HepG2 (cell line): ENCODE data around the gene SRCIN1. TPM values are rescaled to one million over a fixed set of nuclear protein-coding genes. Genes with fewer than 3 reads are reported as not detected.

Experiments
- ATAC-seq: fragments of 200-7000 bp; cut with Tn5 transposase; 3 replicates; pipeline ENCODE4 v1.9.1; 2020; ENCODE audit warnings: mild to moderate bottlenecking, moderate library complexity
- BruUV-seq: library from RNA; stranded (reverse); fragments of 400-500 nt; replicated peaks from 2 replicates; lab custom pipeline; 2021; lab: Mats Ljungman, UMichigan
- CTCF ChIA-PET: fragments of 300-600 bp; formaldehyde crosslinking; extraction: SDS; loops from one replicate; lab custom pipeline; 2021; ENCODE audit warnings: low total read pairs, inconsistent platforms, low intra/inter-chr PET ratio; lab: Yijun Ruan, JAX
- POLR2A ChIA-PET: fragments of 350-600 bp; sonication (Branson Sonifier 250); formaldehyde crosslinking; loops from one replicate; lab custom pipeline; 2020; ENCODE audit warnings: antibody characterized with exemption, inconsistent platforms; lab: Yijun Ruan, JAX
- DNase-seq: peaks from one replicate; pipeline ENCODE4 v3.0.0-alpha.2; 2015; ENCODE audit warnings: low spot score
- FAIRE-seq: peaks from 3 replicates; lab custom pipeline; 2011; peaks lifted over from hg19 to GRCh38; lab: Jason Lieb, UNC
- H2AFZ ChIP-seq: one replicate; pipeline ENCODE4 v1.6.1; 2011; ENCODE audit warnings: low read length, inconsistent platforms
- H3K27ac ChIP-seq: fragments of 300-600 bp; 3 replicates; pipeline ENCODE4 v1.8.0; 2011; ENCODE audit warnings: mixed run types, mild to moderate bottlenecking, mixed read lengths, low read length, inconsistent platforms; ENCODE audit not compliant: insufficient read depth; ENCODE audit errors: extremely low read length
- H3K27me3 ChIP-seq, 2 experiments: fragments of 200-600 bp in 1 of 2; 2 replicates in 1 of 2; 3 replicates in 1 of 2; pipeline versions ENCODE4 v1.6.0 to v1.8.0; 2011; ENCODE audit warnings: low read length in 2 of 2, mild to moderate bottlenecking in 2 of 2, moderate library complexity in 2 of 2, inconsistent platforms in 1 of 2; ENCODE audit not compliant: insufficient read depth in 2 of 2, control insufficient read depth in 1 of 2
- H3K36me3 ChIP-seq, 2 experiments: fragments of 200-600 bp in 1 of 2; replicated peaks in 1 of 2; 2 replicates in 1 of 2; 3 replicates in 1 of 2; pipeline versions ENCODE4 v1.5.1 to v1.8.0; 2011; ENCODE audit warnings: low read length in 2 of 2, inconsistent platforms in 1 of 2; ENCODE audit not compliant: insufficient read depth in 2 of 2, control insufficient read depth in 1 of 2
- H3K4me1 ChIP-seq: 2 replicates; pipeline ENCODE4 v1.5.1; 2012; ENCODE audit warnings: low read length, inconsistent platforms; ENCODE audit not compliant: insufficient read depth
- H3K4me2 ChIP-seq: 2 replicates; pipeline ENCODE4 v1.6.0; 2011; ENCODE audit warnings: low read depth, low read length, inconsistent platforms
- H3K4me3 ChIP-seq, 3 experiments: fragments of 200-600 bp in 1 of 3; sonication (generic), shearing (Covaris generic) in 1 of 3; replicated peaks in 1 of 3; 2 replicates each; pipeline ENCODE4 v1.5.1; 2011 to 2016; ENCODE audit warnings: low read length in 3 of 3, inconsistent platforms in 2 of 3, low read depth in 2 of 3, mild to moderate bottlenecking in 2 of 3, control low read depth in 1 of 3, mixed read lengths in 1 of 3; ENCODE audit not compliant: insufficient read depth in 1 of 3
- H3K79me2 ChIP-seq: one replicate; pipeline ENCODE4 v1.6.1; 2011; ENCODE audit warnings: low read length, inconsistent platforms; ENCODE audit not compliant: insufficient read depth
- H3K9ac ChIP-seq: 2 replicates; pipeline ENCODE4 v1.6.0; 2011; ENCODE audit warnings: mild to moderate bottlenecking, low read depth, low read length, inconsistent platforms; ENCODE audit not compliant: insufficient read depth
- H3K9me3 ChIP-seq: 2 replicates; pipeline ENCODE4 v1.5.1; 2012; ENCODE audit warnings: mild to moderate bottlenecking, low read length
- H4K20me1 ChIP-seq: 2 replicates; pipeline ENCODE4 v1.6.0; 2011; ENCODE audit warnings: inconsistent platforms, mild to moderate bottlenecking, low read length, moderate library complexity; ENCODE audit not compliant: insufficient read depth
- ARNT ChIP-seq: fragments of 450-650 bp; IDR thresholded peaks from 2 replicates; pipeline ENCODE4 v1.6.1; 2017
- CENPX ChIP-seq: sonication (generic); formaldehyde crosslinking; IDR thresholded peaks from 2 replicates; pipeline ENCODE4 v1.9.0; 2021; ENCODE audit warnings: mild to moderate bottlenecking, missing genetic modification reagents, moderate library complexity
- GATA4 ChIP-seq: sonication (generic); IDR thresholded peaks from 2 replicates; pipeline ENCODE4 v1.6.1; 2016; ENCODE audit warnings: antibody characterized with exemption, low read depth, borderline replicate concordance
- TP53 ChIP-seq: sonication (generic); formaldehyde crosslinking; conservative IDR thresholded peaks from 2 replicates; pipeline ENCODE4 v1.4.0; 2020; ENCODE audit warnings: missing genetic modification reagents
- U2AF2 ChIP-seq: fragments of 200-400 bp; formaldehyde crosslinking; IDR thresholded peaks from 2 replicates; pipeline ENCODE4 v1.6.1; 2017; ENCODE audit warnings: low read depth, mild to moderate bottlenecking, low read length
- ZNF546 ChIP-seq: sonication (generic); formaldehyde crosslinking; conservative IDR thresholded peaks from 2 replicates; pipeline ENCODE4 v1.8.1; 2023; ENCODE audit warnings: mild to moderate bottlenecking, missing genetic modification reagents
- ZNF589 ChIP-seq: sonication (generic); formaldehyde crosslinking; conservative IDR thresholded peaks from 2 replicates; pipeline ENCODE4 v1.8.0; 2022; ENCODE audit warnings: mild to moderate bottlenecking, moderate library complexity, missing genetic modification reagents
- ZSCAN21 ChIP-seq: sonication (generic); formaldehyde crosslinking; IDR thresholded peaks from 2 replicates; pipeline ENCODE4 v1.8.0; 2022; ENCODE audit warnings: mild to moderate bottlenecking, missing genetic modification reagents, moderate library complexity, borderline replicate concordance
- ZSCAN31 ChIP-seq: sonication (generic); formaldehyde crosslinking; IDR thresholded peaks from 2 replicates; pipeline ENCODE4 v1.5.0; 2020; ENCODE audit warnings: low read depth, mild to moderate bottlenecking, missing genetic modification reagents
- WGBS: methylation state at CpG from one replicate; pipeline ENCODE4 v1.1.6; 2017; ENCODE audit warnings: low lambda C conversion rate; 5-methylcytosine and 5-hydroxymethylcytosine counted together
- in situ Hi-C: cut with HindIII; loops from 2 replicates; pipeline ENCODE4 v1.10.0; 2017; ENCODE audit warnings: low pct_unique_long_range_greater_than_20kb; ENCODE audit not compliant: extremely low pct_ligation_motif_present
- intact Hi-C: fragments of 100-400 bp; cut with micrococcal nuclease; formaldehyde crosslinking; loops from one replicate; pipeline ENCODE4 v1.10.0; 2022; ENCODE audit not compliant: unreplicated experiment
- polyA plus RNA-seq, 8 experiments: library from polyadenylated mRNA; depleted of rRNA in 3 of 8; stranded (reverse) in 7 of 8; unstranded in 1 of 8; fragments of >200 nt; fragmentation: Illumina TruSeq in 4 of 8; extraction: Trizol in 4 of 8; gene quantifications; 2 replicates each; pipeline versions ENCODE4 v1.2.1 to v1.2.3, GENCODE V29; 2011 to 2016; ENCODE audit warnings: low read depth in 4 of 8, missing spikeins in 1 of 8, mixed read lengths in 1 of 8; ENCODE audit not compliant: insufficient read depth in 1 of 8
- total RNA-seq, 5 experiments: library from RNA; depleted of rRNA; stranded (reverse); fragments of >200 nt; fragmentation: Illumina TruSeq; extraction: Trizol; gene quantifications; 2 replicates each; pipeline ENCODE4 v1.2.3, GENCODE V29; 2016; ENCODE audit warnings: low read depth in 1 of 5
- TF ChIP-seq, protein P1 (sequence below): IDR thresholded peaks from 2 replicates; pipeline ENCODE4 v1.6.1; 2016; ENCODE audit warnings: mild to moderate bottlenecking
- TF ChIP-seq, protein P2 (sequence below): sonication (generic); formaldehyde crosslinking; IDR thresholded peaks from 2 replicates; pipeline ENCODE4 v1.4.0; 2020; ENCODE audit warnings: missing genetic modification reagents
- TF ChIP-seq, protein P3 (sequence below): sonication (generic); formaldehyde crosslinking; IDR thresholded peaks from 2 replicates; pipeline ENCODE4 v1.4.0; 2020; ENCODE audit warnings: missing genetic modification reagents

The SRCIN1 gene
- total and polyA plus RNA-seq, 2 of the 13 experiments (the other 11 are each of a cell fraction or from before 2014, with no cell fraction given) = 1.2 to 9.6 TPM

DNA sequence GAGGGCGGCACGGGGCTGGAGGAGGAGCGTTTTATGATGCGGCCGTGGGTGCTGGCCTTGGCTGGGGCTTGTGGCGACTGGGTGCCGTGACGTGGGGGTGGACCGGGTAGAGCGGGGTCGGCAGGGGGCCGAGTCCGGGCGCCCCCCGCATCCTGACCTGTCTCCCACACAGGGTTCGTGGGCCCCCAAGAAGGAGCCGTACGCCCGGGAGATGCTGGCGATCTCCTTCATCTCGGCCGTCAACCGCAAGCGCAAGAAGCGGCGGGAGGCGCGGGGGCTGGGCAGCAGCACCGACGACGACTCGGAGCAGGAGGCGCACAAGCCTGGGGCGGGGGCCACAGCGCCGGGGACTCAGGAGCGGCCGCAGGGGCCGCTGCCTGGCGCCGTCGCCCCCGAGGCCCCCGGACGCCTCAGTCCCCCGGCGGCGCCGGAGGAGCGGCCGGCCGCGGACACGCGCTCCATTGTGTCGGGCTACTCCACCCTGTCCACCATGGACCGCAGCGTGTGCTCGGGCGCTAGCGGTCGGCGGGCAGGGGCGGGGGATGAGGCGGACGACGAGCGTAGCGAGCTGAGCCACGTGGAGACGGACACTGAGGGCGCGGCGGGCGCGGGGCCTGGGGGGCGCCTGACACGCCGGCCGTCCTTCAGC is 95.9 kb downstream of the SRCIN1 start (continued):
- TF ChIP-seq, protein P1, sequence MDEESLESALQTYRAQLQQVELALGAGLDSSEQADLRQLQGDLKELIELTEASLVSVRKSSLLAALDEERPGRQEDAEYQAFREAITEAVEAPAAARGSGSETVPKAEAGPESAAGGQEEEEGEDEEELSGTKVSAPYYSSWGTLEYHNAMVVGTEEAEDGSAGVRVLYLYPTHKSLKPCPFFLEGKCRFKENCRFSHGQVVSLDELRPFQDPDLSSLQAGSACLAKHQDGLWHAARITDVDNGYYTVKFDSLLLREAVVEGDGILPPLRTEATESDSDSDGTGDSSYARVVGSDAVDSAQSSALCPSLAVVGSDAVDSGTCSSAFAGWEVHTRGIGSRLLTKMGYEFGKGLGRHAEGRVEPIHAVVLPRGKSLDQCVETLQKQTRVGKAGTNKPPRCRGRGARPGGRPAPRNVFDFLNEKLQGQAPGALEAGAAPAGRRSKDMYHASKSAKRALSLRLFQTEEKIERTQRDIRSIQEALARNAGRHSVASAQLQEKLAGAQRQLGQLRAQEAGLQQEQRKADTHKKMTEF (CRISPR knock-in tag) = peak; percentile 52; the same call in 1 of the 2 replicates
- no peak for TF ChIP-seq GATA4
- TF ChIP-seq ZSCAN21 (CRISPR knock-in tag) = peak; percentile 21; the same call in 1 of the 2 replicates
- TF ChIP-seq ZNF589 (CRISPR knock-in tag) = peak; percentile 75
- no peak for TF ChIP-seq CENPX
- TF ChIP-seq, protein P2, sequence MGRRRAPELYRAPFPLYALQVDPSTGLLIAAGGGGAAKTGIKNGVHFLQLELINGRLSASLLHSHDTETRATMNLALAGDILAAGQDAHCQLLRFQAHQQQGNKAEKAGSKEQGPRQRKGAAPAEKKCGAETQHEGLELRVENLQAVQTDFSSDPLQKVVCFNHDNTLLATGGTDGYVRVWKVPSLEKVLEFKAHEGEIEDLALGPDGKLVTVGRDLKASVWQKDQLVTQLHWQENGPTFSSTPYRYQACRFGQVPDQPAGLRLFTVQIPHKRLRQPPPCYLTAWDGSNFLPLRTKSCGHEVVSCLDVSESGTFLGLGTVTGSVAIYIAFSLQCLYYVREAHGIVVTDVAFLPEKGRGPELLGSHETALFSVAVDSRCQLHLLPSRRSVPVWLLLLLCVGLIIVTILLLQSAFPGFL (CRISPR knock-in tag) = no peak
- TF ChIP-seq ZNF546 = peak; percentile 73; the same call in 1 of the 2 replicates

DNA sequence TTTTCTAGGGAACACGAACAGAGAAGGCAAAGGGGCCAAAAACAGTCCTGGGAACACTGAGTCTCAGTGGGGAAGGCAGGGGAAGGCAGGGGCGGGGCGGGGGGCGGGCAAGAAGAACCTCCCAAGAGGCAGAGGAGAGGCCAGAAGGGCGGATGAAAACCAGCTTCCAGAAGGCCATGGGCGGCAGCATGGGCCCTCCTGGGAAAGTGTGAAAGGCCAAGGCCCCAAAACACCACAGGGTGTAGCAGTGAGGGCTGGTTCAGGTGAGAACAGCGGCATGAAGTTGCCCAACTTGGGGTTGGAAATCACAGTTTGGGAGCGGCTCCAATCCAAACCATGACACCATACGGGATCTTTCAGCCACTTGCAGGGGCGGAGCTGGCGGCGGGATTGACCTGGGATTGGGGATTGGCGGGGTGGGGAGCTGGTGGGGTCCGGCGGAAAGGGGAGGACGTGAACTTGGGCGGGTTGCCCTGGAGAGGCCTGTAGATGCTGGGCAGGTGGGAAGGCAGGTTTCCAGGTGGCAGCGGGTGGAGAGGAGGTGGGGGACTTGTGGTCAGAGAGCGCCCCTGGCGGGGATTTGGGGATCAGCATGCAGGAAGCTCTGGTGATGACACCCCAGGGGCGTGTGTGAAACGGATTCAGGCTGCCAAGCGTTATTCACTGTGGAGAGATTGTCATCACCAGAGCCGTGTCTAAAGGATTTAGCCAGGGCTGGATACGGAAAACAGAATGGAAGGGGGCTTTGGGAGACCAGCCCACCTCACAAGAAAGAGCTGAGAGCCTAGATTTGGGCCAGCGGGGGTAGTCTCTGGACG is 96.6 kb downstream of the SRCIN1 start:
- intact Hi-C loops = loop anchor here (1.0 to 5.0 kb wide), 2 partner anchors 17 to 158 kb away; no protein-coding TSS in a partner anchor
- WGBS = 16% methylated on average over 27 of the region's 27 CpGs
- TF ChIP-seq U2AF2 (no peak), ARNT (no peak), TP53 (CRISPR knock-in tag) (no peak), ZSCAN31 (0 out of 2 replicates have a peak, but pooled peaks have one; percentile 18)
- TF ChIP-seq, protein P3, sequence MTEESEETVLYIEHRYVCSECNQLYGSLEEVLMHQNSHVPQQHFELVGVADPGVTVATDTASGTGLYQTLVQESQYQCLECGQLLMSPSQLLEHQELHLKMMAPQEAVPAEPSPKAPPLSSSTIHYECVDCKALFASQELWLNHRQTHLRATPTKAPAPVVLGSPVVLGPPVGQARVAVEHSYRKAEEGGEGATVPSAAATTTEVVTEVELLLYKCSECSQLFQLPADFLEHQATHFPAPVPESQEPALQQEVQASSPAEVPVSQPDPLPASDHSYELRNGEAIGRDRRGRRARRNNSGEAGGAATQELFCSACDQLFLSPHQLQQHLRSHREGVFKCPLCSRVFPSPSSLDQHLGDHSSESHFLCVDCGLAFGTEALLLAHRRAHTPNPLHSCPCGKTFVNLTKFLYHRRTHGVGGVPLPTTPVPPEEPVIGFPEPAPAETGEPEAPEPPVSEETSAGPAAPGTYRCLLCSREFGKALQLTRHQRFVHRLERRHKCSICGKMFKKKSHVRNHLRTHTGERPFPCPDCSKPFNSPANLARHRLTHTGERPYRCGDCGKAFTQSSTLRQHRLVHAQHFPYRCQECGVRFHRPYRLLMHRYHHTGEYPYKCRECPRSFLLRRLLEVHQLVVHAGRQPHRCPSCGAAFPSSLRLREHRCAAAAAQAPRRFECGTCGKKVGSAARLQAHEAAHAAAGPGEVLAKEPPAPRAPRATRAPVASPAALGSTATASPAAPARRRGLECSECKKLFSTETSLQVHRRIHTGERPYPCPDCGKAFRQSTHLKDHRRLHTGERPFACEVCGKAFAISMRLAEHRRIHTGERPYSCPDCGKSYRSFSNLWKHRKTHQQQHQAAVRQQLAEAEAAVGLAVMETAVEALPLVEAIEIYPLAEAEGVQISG = 0 out of 2 replicates have a peak, but pooled peaks have one; percentile 28

More for the DNA sequence above, 96.6 kb downstream of the SRCIN1 start:
- no peaks in the 10 kb centered on the region for H3K79me2 ChIP-seq
- H3K9ac ChIP-seq = no peak overlapping the region
- peak; percentile 84 for DNase-seq
- peak; percentile 83 for ATAC-seq
- H3K36me3 ChIP-seq = no peaks in the 10 kb centered on the region
- H3K4me3 ChIP-seq = peak overlapping the region; percentile 0 to 66 (median 4); a peak in 2 of 6 replicates
- no peak for FAIRE-seq
- H3K4me2 ChIP-seq = peak overlapping the region; percentile 74
- H3K27ac ChIP-seq = no peak overlapping the region
- no TSS peak for BruUV-seq
- CTCF ChIA-PET = interaction anchor here (1.4 to 2.5 kb wide), 4 partner anchors 17 to 158 kb away, joined by 4 to 18 read pairs (median 10); no protein-coding TSS in a partner anchor
- no peaks in the 10 kb centered on the region for H3K9me3 ChIP-seq
- H4K20me1 ChIP-seq = no peaks in the 10 kb centered on the region
- peaks cover 25% of the 10 kb centered on the region for H3K4me1 ChIP-seq
- H2AFZ ChIP-seq = no peak overlapping the region
- POLR2A ChIA-PET = interaction anchor here (1.2 to 1.4 kb wide), 2 partner anchors 49 to 159 kb away, joined by 3 to 5 read pairs; no protein-coding TSS in a partner anchor
- in situ Hi-C loops = no loop called here
- H3K27me3 ChIP-seq = peaks cover 8 to 73% of the 10 kb centered on the region in 2 experiments; a peak in 4 of 5 replicates
